GM04504 (cell line): ENCODE results near the gene KRT12.
"Not testable (repeated sequence)": the region's sequence is repeated elsewhere in the genome, so short reads cannot be mapped to it uniquely, and the experiment has no call there.

ENCODE experiments used
- DNase-seq: peaks from one replicate; pipeline ENCODE4 v3.0.0-alpha.2; 2012; ENCODE audit warnings: low read depth

KRT12 gene

GRCh38 chr17:40883626-40884334 is 16.8 kb upstream of the KRT12 start:
- no peak for DNase-seq

- DNase-seq, result no peak
Observed at GRCh38 chr17:40883031-40883430, 16.0 kb upstream of the KRT12 start.

GRCh38 chr17:40879026-40879425 is 12.0 kb upstream of the KRT12 start:
- no peak for DNase-seq

- no peak for DNase-seq
Observed at GRCh38 chr17:40878044-40878443, 11.0 kb upstream of the KRT12 start.

GRCh38 chr17:40873801-40874200 is 6.8 kb upstream of the KRT12 start:
- DNase-seq, result no peak

GRCh38 chr17:40873255-40873654 is 6.2 kb upstream of the KRT12 start:
- DNase-seq, result no peak

- DNase-seq, result no peak
Observed at GRCh38 chr17:40872416-40872815, 5.4 kb upstream of the KRT12 start.

GRCh38 chr17:40871316-40871715 is 4.3 kb upstream of the KRT12 start:
- no peak for DNase-seq

GRCh38 chr17:40870136-40870535 is 3.1 kb upstream of the KRT12 start:
- no peak for DNase-seq

- DNase-seq, result no peak
Observed at GRCh38 chr17:40864661-40865390, 2.2 kb downstream of the KRT12 start.

- DNase-seq, result no peak
Observed at GRCh38 chr17:40862985-40863733, 3.9 kb downstream of the KRT12 start.

- no peak for DNase-seq
Observed at GRCh38 chr17:40859536-40859935, 7.5 kb downstream of the KRT12 start.

- DNase-seq, result not testable (repeated sequence)
Observed at GRCh38 chr17:40858667-40859066, 8.4 kb downstream of the KRT12 start.

- peak; percentile 58 for DNase-seq
Observed at GRCh38 chr17:40857535-40857934, 9.5 kb downstream of the KRT12 start.

GRCh38 chr17:40854175-40854814 is 12.7 kb downstream of the KRT12 start:
- peak; percentile 74 for DNase-seq

- DNase-seq, result no peak
Observed at GRCh38 chr17:40852364-40852763, 14.7 kb downstream of the KRT12 start.

- DNase-seq, result no peak
Observed at GRCh38 chr17:40850293-40850972, 16.6 kb downstream of the KRT12 start.

- no peak for DNase-seq
Observed at GRCh38 chr17:40849723-40850122, 17.3 kb downstream of the KRT12 start.

- no peak for DNase-seq
Observed at GRCh38 chr17:40848583-40849235, 18.3 kb downstream of the KRT12 start.

GRCh38 chr17:40846515-40847144 is 20.4 kb downstream of the KRT12 start:
- DNase-seq, result no peak

- no peak for DNase-seq
Observed at GRCh38 chr17:40844671-40845107, 22.3 kb downstream of the KRT12 start.
